DMS 273 (cell line): Measurements from ENCODE around the gene SYTL1.

ENCODE experiments used
- DNase-seq: peaks from one replicate; lab custom pipeline; 2025; ENCODE audit not compliant: unreplicated experiment; lab: John Stamatoyannopoulos, UW

SYTL1 gene

DNA sequence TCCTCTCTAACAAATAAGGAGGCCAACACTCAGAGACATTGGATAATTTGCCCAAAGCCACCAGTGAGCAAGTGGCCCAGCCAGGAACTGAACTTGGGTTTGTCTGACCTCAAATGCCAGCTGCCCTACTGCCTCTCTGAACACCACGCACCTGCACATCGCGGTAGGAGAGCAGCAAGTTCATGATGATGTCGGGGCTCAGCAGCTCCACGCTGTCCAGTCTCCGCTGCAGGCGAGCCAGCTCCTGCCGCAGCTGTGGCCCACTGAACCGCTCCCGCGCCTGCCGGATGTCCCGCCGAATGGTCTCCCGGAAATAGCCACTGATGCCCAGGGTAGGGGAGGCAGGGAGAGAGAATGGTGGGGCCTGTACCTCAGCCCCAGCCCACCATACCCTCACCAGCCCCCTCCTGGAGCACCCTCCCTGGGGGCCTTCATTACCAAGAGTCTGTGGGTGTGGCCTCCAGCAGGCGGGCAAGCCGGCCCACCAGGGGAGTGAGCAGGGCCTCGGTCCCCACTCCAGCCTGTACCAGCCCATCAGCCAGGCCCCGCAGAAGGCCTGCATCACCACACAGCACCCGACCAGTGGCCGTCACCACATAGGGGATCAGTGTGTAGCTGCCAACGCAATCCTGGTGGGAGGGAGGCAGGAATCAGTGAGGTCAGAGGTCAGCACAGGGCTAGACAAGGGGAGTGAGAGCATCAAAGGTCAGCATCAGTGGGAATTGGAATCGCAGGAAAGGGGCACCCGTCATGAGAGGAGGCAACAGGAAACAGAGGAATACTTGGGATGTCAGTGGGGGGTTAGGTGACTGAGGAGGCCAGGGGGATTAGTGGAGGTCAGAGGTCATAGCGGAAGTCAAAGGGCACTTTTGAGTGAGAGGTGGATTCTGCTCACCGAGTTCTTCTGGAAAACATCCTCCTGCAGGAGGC lies 22.2 kb downstream of the SYTL1 start:
- DNase-seq, result no peak

DNA sequence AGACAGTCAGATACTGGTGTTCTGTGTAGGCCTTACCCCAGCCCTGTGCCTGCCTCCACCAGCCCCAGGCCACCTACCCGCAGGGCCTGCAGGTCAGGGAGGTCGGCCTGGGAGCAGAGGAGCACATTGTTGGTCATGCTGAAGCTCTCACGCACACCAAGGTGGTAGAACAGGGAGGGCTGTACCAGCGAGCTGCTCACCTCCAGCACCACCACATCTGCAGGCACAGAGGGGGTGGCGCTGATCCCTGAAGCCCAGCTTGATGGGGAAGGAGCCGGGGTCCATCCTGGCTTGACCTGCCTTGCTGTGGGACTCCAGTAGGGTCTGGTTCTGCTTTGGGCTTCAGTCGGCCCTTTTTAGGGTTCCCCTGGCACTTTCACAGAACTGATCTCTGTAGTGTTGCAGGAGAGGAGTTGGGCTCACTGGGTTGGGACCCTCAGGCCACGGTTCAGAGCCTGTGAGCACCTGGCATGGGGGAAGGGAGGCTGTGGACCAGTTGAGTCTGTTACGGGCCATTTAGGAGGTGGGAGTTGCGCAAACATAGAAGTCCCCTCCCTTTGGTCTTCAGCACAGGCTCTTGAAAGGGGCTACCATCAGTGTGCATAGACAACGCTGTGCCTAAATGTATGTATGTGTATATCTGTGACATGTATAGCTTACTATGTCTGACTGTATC lies 23.0 kb downstream of the SYTL1 start:
- no peak for DNase-seq

DNA sequence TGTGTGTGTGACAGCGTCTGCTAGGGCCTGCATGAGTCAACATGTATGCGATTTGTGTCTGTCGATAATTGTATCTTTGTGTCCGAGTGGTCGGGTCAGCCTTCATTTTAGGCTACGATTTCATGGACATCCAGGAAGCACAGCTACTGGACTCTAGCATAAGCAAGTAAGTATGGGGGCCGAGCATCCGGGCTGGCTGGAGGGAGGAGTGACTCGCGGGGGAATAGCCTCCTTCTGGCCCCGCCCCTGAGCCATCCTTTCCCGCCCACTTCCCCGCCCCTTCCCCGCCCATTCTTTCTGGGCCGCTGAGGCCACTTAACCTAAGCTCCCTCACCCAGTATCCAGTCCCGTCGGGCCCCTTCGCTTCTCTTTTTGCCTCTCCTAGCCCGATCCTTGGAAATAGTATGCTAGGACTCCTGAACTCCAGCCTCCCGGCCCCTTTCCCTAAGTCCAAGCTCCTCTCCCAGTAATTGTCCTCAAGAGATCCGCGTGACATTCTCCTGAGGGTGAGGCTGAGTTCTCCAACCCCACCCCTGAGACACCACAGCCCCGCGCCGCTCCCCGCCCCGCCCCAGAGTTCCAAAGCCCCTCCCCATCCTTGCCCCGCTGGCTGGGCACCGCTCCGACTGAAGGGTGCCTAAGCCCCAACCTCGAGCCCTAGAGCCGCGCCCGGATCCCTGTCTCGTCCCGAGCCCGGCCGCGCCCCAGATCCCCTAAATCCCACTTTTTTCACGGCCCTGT lies 23.7 kb downstream of the SYTL1 start:
- peak; percentile 94 for DNase-seq

DNA sequence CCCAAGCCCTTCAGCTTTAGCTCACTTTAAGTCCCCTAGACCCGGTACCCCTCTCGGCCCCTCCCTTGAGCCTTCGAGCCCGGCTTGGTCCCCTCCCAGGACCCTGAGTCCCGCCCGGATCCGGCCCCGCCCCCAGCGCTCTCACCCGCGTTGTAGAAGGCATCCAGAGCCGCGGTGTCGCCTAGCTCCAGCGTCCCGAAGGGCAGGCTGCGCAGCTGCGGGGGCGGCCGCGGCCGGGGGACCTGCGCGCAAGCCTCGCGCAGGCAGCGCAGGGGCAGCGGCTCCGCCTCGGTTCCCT lies 24.2 kb downstream of the SYTL1 start:
- DNase-seq, result peak; percentile 91

DNA sequence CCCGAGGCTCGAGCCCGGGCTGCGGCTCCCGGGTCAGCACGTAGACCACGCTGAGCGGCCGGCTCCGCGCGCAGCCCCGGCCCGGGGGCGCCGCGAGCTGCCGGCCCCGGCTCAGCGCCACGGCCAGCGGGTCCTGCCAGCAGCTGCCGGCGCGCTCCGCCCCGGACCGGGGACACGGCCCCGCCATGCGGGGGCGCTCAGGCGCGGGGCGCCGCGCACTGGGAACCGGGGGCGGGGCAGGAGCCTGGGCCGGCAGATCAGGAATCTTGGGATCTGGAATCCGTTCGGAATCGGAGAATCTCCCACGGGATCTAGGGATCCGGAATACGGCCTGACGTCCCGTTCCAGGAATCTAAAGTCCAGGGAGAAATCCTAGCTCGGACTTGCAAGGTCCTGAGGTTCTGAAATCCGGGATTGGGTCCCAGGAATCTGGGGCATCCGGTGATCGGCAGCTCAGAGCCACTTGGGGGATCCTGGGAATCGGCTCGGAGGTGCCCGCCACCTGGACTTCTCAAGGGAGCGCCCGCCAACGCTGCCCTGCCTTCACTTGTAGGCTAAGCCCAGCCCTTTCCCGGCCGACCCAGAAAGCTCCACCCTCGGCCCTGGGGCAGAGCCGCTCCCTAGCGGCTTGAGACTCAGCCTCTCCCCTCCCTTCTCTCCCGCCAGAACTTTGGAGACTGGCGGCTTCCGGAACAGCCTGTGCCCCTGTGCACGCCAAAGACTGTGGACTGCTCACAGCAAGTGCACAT lies 24.8 kb downstream of the SYTL1 start, which contains the start of gene MAP3K6:
Gene MAP3K6, minus strand, starts transcription at position 551 of the 749 bp plus-strand sequence. Its CDS starts 364 bp downstream, at position 187.
- peak; percentile 94 for DNase-seq

DNA sequence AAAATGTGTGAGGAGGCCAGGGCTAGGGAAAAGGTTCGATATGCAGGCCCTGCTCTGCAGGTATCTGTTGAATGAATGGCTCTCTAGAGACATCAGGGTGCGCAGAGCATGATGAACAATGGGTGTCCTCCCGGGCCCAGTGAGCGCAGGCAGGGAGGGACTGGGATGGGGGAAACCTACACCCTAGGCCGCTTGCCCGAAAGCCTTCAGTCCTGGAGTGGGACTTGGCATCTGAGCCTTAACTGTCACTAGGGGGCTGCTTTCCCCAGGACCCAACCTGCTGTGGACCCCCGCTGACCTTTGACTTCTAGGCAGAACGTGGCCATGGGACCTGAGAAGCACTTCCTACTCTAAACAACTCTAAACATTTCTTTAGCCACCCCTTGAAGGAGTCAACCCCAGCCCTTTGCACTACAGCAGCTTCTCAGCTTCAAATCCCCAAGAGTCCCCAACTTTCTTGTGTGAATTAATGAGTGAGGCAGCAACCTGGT lies 25.4 kb downstream of the SYTL1 start:
- DNase-seq, result no peak

DNA sequence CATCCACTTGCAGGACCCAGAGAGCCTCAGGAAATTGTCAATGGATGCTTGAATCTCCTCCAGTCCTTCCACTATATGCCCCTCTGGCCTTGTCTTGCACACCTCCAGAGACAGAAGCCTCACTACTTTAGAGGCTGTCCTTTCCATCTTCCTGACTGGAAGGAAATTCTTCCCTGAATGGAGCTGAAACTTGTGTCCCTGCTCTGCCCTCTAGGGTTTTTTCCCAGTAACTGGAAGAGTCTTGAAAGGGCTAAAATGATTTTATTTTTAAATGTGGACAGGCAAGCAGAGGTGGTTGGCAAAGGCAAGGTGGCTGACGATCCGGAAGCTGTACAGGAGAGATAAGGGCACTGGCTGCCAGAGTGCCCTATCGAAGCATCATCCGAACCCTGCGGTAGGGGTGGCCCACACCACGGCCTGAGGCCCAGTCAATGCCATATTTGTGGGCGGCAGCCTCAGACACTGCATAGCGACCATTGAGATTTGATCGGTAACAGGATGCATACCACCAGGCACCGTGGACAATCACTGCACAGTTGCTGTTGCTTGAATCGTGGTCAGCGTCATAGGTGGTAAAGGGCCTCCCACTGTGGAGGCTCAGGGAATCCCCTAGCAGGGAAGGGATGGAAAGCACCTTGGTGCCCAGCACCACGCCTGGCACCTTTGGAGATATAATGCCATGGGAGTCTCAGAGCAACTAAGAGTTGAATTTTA lies 27.2 kb downstream of the SYTL1 start:
- peak; percentile 54 for DNase-seq

DNA sequence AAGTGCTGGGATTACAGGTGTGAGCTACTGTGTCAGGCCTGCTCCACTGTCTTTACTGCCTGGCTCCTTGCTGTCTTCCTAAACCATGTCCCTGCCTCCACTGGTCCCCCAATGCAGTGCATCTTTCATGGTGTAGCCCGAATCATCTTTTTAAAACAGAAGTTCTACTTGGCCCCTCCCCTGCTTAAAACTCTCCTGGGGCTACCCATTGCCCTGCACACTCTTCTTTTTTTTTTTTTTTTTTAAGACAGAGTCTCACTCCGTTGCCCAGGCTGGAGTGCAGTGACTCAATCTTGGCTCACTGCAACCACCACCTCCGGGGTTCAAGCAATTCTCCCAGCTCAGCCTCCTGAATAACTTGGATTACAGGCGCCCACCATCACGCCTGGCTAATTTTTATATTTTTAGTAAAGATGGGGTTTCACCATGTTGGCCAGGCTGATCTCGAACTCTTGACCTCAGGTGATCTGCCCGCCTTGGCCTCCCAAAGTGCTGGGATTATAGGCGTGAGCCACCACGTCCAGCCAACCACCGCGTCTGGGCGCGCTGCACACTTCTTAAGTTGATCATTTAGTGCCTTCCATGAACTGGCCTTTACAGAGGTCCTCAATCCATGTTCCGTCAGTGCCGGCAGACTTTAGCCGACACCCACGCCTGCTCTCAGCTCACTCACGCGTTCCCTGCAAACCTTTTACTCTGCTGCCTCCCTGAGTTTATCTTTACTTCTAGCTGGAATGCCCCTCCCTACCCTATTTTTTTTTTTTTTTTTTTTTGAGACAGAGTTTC lies 30.4 kb downstream of the SYTL1 start:
- DNase-seq, result no peak

DNA sequence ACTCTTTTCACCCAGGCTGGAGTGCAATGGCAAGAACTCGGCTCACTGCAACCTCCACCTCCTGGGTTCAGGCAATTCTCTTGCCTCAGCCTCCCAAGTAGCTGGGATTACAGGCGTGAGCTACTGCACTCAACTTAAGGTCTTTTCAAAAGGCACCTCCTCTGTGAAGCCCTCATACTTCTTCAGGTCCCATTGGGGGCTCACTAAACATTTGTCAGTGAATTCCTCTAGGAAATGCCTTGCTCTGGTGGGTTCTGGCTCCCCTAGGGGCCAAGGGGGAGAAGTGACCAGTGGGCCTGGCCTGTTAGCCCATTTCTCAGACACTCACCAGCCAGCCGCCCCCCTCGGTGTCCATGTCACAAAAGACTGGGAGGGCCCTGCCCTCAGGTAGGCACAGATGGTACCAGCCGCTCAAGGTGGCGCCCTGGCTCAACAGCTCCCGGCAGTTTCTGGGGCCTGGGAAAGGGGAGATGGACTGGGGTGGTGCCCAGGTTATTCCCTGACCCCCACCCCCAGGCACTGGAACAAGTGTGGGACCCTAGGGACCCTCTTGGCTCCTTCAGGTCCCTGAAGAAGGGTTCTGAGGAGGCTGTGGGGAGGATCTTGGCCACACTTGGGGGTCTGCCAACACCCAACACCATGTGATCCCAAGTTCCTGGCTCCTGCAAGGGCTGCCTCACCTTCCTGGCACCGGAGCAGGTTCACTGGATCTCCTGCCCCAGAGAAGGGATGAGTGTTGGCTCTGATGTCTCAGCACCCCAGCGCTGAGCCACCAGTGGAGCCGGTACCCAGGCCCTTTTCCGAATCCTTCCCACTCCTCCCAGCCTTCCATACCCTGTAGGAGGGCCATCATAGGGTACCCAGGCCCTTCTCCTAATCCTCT lies 31.2 kb downstream of the SYTL1 start:
- DNase-seq, result peak; percentile 42

DNA sequence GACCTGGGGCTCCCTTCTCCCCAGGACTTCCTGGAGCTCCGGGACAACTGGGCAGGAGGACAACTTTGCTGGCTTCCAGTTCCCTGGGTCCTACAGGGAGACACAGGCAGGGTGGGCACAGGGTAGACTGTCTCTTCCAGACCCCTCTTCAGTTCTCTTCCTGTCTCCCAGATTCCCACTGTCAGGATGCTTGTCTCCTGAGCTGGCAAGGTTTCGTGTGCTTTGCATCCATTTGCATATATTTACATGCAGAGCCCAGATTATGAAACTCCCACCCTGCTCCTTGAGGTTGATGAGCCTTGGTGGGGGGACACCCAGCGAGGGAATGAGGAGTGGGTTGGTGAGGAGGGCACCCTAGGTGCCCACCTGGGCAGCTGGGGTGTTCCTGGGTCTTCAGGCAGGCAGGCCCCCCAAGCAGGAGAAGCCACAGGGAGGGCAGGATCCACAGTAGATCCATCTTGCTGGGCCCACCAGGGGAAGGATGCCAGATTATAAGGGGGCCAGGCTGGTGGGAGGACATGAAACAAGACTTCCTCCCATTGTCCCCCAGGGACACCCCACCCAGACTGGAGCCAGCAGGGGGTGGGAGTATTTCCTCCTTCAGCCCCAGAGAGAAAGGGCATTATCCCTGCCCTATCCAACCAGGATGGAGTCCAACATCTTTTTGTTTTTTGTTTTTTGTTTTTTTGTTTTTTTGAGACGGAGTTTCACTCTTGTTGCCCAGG lies 32.7 kb downstream of the SYTL1 start, which contains the start of gene FCN3:
Gene FCN3, minus strand, starts transcription at position 463 of the 725 bp plus-strand sequence. Its CDS starts 6 bp downstream, at position 457.
- no peak for DNase-seq

DNA sequence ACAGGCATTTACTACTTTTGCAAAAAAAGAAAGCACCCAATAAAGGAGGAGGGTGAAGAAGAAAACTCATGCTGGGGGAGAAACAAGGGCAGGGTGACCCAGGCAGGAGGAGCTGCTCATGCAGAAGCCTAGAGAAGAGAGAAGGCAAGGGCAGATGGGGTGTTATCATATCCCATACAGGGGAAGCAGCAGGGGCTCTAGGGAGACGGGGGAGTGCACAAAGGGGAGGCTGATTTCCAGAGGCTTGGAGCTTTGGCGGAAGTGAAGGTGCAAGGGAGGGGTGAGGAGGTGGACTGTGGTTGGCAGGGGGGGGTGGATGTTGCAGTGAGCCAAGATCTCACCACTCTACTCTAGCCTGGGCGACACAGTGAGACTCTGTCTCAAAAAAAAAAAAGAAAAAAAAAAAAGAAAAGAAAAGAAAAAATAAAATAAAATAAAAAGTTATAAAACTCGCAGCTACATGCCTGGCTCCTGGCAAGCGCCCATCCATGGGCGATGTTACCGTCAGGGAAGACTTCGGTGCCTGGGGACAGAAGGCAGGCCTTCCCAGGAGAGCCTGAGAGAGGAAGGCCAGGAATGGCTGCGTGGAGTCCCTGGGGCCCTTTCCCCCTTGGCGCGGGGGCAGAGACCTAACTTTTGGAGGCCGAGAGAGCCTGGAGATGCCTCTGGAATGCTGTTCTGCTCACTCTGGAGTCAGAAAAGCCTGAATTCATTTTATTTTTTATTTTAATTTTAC lies 36.1 kb downstream of the SYTL1 start:
- DNase-seq, result no peak

DNA sequence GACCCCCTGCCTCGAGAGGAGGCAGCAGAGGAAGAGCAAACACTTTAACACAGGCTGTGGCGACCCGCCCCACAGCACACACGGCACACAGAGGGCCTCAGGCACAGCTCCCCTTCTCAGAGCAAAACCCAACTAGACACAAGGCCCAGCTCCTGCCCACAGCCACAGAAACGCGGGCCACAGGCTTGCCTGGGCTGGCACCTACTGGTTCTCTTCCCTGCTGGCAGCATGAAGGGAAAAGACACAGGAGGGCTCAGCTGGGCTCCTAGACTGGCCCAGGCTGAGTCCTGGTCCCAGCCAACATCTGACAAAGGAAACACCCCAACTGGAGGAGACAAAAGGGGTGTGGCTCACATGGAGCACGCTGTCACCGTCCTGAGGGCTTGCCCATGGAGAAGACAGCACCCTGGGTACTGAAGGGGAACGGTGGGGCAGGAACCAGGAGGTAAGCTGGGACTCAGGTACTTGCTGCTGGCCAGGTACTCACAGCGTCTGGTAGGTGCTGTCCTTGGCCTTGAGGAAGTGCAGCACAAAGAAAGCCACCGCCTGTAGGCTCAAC lies 37.8 kb downstream of the SYTL1 start:
- no peak for DNase-seq

DNA sequence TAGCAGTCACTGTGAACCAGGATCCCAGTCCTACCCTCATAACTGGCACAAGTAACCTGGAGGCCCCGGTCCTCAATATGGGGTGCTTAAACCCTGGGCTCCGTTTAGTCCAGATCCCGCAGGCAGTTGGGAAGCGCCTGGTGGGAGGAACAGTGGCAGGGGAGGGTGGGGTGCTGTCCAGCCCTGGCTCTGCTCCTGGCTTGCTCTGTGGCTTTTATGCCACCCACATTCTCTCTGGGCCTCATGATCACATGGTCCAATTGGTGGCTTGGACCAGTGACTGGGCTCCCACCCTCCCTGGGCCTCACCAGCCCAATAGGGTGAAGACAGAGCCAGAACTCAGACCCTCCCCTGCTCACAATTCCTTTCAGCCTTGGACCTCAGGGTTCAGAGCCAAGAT lies 38.4 kb downstream of the SYTL1 start:
- DNase-seq, result no peak

DNA sequence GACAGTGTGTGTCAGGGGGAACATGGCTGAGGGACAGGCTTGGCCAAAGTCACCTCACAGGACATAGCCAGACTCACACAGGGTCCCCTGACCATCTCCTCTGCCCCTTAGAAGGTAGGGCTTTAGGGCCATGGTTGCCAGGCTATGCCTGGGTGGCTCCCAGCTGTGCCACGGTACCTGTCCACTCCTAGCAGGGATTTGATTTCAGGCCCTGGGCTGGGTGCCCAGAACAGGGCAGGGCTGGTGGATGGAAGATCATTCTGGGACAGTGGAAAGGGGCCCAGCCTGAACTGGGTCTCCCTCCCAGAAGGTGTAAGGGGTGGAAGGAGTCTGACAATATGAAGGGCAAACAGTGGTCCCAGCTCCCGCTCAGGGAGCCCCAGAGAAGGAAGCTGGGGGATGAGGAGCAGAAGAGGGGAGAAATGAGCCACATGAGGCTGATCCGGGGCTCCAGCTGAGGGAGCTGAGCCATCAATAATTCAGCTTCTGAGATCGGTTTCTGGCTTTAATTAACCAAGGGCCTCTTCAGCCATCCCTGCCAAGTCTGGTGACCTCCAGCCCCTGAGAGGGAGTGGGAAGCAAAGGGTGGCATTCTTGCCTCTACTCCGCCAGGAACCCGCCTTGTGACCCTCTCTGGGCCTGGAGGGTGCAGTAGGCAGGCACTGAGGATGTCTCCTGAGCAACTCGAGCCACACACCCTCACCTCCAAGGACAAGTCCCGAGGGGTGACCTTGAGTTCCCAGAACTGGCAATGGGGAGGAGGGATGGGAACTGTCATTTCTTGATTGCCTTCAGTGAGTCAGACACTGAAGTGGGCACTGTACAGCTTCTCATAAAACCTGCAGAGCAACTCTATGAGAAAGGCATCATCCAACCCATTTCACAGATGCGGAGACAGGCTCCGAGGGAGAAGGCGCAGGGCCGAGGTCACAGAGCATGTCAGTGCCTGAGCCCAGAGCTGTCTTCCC lies 39.2 kb downstream of the SYTL1 start:
- DNase-seq, result no peak

DNA sequence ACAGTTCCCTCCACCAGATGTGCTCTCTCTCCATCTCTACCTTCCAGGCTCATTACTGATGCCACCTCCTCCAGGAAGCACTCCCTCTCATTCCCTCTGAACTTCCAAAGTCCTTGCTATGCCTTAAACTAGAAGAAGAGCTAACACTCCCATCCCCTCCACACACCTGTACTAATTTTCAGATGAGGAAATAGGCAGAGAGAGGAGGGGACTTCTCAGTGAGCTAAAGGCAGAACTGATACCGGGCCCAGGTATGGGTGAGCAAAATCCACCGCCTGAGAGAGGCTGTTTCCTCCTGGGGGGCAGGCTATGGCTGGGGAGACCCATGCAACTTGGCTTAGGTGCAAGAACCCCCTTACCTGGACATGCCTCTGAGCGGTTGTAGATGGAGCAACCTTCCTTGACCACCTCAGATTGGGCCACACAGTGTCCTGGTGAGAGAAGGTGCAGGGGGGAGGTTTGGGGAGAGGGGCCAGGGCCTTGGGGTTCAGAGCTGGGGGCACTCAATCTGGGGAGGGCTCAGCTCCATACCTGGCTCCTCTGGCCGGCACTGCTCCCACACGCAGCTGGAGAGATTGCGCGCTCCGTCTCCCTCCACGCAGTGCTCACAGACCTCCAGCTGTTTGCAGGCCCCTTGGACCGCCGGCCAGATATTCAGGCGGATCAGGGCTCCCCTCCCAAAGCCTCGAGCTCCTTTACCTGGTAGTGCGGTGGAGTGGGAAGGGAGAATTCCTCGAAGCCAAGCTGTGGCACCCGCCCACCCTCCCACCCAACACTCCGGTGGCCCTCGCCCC lies 40.3 kb downstream of the SYTL1 start:
- DNase-seq, result no peak
